Measurements from ENCODE around the gene MAP3K5. TPM values are rescaled to one million over a fixed set of nuclear protein-coding genes. Genes with fewer than 3 reads are reported as not detected.

The MAP3K5 gene
- total and polyA plus RNA-seq, 9 of the 15 experiments (the other 6 are each of a cell fraction or from before 2014, with no cell fraction given): 2.2 to 13.0 (median 9.9) TPM

DNA sequence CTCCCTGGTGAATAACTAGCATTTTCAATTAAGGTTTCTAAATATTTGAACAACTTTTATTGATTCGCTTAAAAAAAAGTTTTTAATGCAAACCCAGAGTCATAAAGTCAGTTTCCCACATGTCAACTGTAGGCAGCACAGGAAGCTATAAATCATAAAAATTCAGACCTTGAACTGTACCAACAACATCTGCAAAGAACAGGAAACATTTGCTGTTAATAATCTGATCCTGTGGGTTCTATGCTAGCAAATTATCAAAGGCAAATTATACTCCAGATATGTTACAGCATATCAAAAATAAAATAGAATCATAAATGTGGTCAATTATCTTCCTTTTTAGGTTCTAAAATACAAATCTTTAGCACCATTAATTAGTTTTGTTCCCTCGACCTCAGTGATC lies 225.4 kb downstream of the MAP3K5 start:
- BruUV-seq (replicated peaks): no TSS peak
- peaks cover 5% of the 10 kb centered on the region for H3K9me3 ChIP-seq (replicated peaks; ENCODE audit: control insufficient read depth, insufficient read depth, low read depth, low read length)
- ChIA-PET POLR2A (interaction anchor here (0.9 to 1.0 kb wide), 2 partner anchors 11 to 15 kb away, joined by 3 read pairs; no protein-coding TSS in a partner anchor), CTCF (ENCODE audit: low intra/inter-chr PET ratio) (no interaction called here)
- WGBS (ENCODE audit: insufficient coverage, low coverage, missing lambda C conversion rate): 8% methylated on average over 2 of the region's 2 CpGs
- no peak overlapping the region for H3K4me3 ChIP-seq
- no peak overlapping the region for H2AFZ ChIP-seq (ENCODE audit: low read depth, low read length)
- H3K9me1 ChIP-seq (ENCODE audit: control insufficient read depth, insufficient read depth, low read length): no peaks in the 10 kb centered on the region
- intact Hi-C loops (cut with micrococcal nuclease) (no loop called here), in situ Hi-C loops (cut with MboI) (no loop called here)
- DNase-seq (ENCODE audit: extremely low read depth in 1 of 4, low spot score in 3 of 4) (peak in 1 of 4 experiments; percentile 18), FAIRE-seq (no peak), ATAC-seq (peak; percentile 54; the same call in 2 of the 3 replicates)
- no peaks in the 10 kb centered on the region for H3K27me3 ChIP-seq (ENCODE audit: control insufficient read depth in 2 of 2, insufficient read depth in 2 of 2, low read length in 2 of 2)
- H3K9ac ChIP-seq (ENCODE audit: insufficient read depth in 1 of 2, low read depth in 2 of 2, low read length in 2 of 2): no peak overlapping the region
- no peaks in the 10 kb centered on the region for H4K20me1 ChIP-seq (replicated peaks; ENCODE audit: control insufficient read depth, insufficient read depth, low read length)
- peaks cover 18% of the 10 kb centered on the region; the same call in 2 of the 3 replicates for H3K36me3 ChIP-seq (ENCODE audit: control insufficient read depth, insufficient read depth, low read length)
- no peaks in the 10 kb centered on the region for H3K79me2 ChIP-seq (ENCODE audit: control insufficient read depth, insufficient read depth, low read length)
- H3K4me2 ChIP-seq (ENCODE audit: insufficient read depth, low read length): no peak overlapping the region
- peak overlapping the region; percentile 53; the same call in 2 of the 3 replicates for H3K27ac ChIP-seq (ENCODE audit: extremely low read depth, low read depth, low read length)
- H3K4me1 ChIP-seq (replicated peaks in 1 of 2; ENCODE audit: control insufficient read depth in 2 of 2, insufficient read depth in 2 of 2, low read length in 2 of 2): peaks cover 0 to 36% of the 10 kb centered on the region in 2 experiments; a peak in 4 of 5 replicates
- no peak for TF ChIP-seq FOS (IDR thresholded peaks at IDR 0.05; ENCODE audit: extremely low read depth, insufficient read length)
- TF ChIP-seq, protein P1, sequence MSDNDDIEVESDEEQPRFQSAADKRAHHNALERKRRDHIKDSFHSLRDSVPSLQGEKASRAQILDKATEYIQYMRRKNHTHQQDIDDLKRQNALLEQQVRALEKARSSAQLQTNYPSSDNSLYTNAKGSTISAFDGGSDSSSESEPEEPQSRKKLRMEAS (CRISPR knock-in tag; IDR thresholded peaks at IDR 0.05): no peak
- no peak for TF ChIP-seq CCNT2 (IDR thresholded peaks at IDR 0.05; ENCODE audit: borderline replicate concordance, extremely low read depth, insufficient read length, low read depth, low read length)
- TF ChIP-seq FOXA3 (CRISPR knock-in tag; conservative IDR thresholded peaks at IDR 0.05 in 1 of 2, IDR thresholded peaks at IDR 0.05 in 1 of 2): peak in 1 of 2 experiments; percentile 42; a peak in 1 of 4 replicates
- TF ChIP-seq ZNF316 (IDR thresholded peaks at IDR 0.05): no peak
- no peak for TF ChIP-seq JUNB (CRISPR knock-in tag; conservative IDR thresholded peaks at IDR 0.05)
- TF ChIP-seq, protein P2, sequence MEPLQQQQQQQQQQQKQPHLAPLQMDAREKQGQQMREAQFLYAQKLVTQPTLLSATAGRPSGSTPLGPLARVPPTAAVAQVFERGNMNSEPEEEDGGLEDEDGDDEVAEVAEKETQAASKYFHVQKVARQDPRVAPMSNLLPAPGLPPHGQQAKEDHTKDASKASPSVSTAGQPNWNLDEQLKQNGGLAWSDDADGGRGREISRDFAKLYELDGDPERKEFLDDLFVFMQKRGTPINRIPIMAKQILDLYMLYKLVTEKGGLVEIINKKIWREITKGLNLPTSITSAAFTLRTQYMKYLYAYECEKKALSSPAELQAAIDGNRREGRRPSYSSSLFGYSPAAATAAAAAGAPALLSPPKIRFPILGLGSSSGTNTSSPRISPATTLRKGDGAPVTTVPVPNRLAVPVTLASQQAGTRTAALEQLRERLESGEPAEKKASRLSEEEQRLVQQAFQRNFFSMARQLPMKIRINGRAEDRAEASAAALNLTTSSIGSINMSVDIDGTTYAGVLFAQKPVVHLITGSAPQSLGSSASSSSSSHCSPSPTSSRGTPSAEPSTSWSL (CRISPR knock-in tag; IDR thresholded peaks at IDR 0.05; ENCODE audit: borderline replicate concordance): no peak
- TF ChIP-seq, protein P3, sequence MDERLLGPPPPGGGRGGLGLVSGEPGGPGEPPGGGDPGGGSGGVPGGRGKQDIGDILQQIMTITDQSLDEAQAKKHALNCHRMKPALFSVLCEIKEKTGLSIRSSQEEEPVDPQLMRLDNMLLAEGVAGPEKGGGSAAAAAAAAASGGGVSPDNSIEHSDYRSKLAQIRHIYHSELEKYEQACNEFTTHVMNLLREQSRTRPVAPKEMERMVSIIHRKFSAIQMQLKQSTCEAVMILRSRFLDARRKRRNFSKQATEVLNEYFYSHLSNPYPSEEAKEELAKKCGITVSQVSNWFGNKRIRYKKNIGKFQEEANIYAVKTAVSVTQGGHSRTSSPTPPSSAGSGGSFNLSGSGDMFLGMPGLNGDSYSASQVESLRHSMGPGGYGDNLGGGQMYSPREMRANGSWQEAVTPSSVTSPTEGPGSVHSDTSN (CRISPR knock-in tag; IDR thresholded peaks at IDR 0.05; ENCODE audit: low read depth): no peak
- TF ChIP-seq, protein P3 (tag; conservative IDR thresholded peaks at IDR 0.05; ENCODE audit: low read depth): peak; percentile 93
- TF ChIP-seq MEIS2 (IDR thresholded peaks at IDR 0.05; ENCODE audit: partially characterized antibody): peak; percentile 95
- peak in 1 of 2 experiments; percentile 14; a peak in 1 of 4 replicates for TF ChIP-seq RAD21 (CRISPR knock-in tag; conservative IDR thresholded peaks at IDR 0.05 in 1 of 2, IDR thresholded peaks at IDR 0.05 in 1 of 2)
- TF ChIP-seq ETV1 (tag; conservative IDR thresholded peaks at IDR 0.05; ENCODE audit: low read depth): peak; percentile 85
- TF ChIP-seq, protein P4, sequence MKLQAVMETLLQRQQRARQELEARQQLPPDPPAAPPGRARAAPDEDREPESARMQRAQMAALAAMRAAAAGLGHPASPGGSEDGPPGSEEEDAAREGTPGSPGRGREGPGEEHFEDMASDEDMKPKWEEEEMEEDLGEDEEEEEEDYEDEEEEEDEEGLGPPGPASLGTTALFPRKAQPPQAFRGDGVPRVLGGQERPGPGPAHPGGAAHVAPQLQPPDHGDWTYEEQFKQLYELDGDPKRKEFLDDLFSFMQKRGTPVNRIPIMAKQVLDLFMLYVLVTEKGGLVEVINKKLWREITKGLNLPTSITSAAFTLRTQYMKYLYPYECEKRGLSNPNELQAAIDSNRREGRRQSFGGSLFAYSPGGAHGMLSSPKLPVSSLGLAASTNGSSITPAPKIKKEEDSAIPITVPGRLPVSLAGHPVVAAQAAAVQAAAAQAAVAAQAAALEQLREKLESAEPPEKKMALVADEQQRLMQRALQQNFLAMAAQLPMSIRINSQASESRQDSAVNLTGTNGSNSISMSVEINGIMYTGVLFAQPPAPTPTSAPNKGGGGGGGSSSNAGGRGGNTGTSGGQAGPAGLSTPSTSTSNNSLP (IDR thresholded peaks at IDR 0.05; ENCODE audit: borderline replicate concordance, low read depth, low read length): peak; percentile 8; the same call in 1 of the 2 replicates
